Adrenal gland (tissue), 5 donors: ENCODE measurements around the gene LHCGR.

Experiments used
- CTCF ChIP-seq, 6 experiments: fragments of 450-650 bp in 4 of 6; fragments of 200-600 bp in 2 of 6; sonication (generic) in 1 of 6; IDR thresholded peaks; 1 replicate in 5 of 6; 2 replicates in 1 of 6; pipeline versions ENCODE4 v1.5.1 to v1.8.0; 2016 to 2021; ENCODE audit warnings: antibody characterized with exemption in 6 of 6, mild to moderate bottlenecking in 2 of 6, moderate library complexity in 1 of 6
- POLR2A ChIP-seq, 2 donors: fragments of 450-650 bp; IDR thresholded peaks; one replicate each; pipeline ENCODE4 v1.6.1; 2017; ENCODE audit warnings: antibody characterized with exemption in 2 of 2, mild to moderate bottlenecking in 2 of 2, moderate library complexity in 1 of 2
- donor health status: DM: no; HTN: no; CAD: no.

- no peak for TF ChIP-seq CTCF (IDR thresholded peaks at IDR 0.05)
- no peak for TF ChIP-seq POLR2A (IDR thresholded peaks at IDR 0.05)
Observed at GRCh38 chr2:48693645-48694044, 61.9 kb downstream of the LHCGR start.
